Measurements from ENCODE around the gene EPB41L3. TPM values are rescaled to one million over a fixed set of nuclear protein-coding genes. Genes with fewer than 3 reads are reported as not detected.

Gene EPB41L3
- polyA plus RNA-seq, 1 donor from 2014 or later = 19.6 TPM

DNA sequence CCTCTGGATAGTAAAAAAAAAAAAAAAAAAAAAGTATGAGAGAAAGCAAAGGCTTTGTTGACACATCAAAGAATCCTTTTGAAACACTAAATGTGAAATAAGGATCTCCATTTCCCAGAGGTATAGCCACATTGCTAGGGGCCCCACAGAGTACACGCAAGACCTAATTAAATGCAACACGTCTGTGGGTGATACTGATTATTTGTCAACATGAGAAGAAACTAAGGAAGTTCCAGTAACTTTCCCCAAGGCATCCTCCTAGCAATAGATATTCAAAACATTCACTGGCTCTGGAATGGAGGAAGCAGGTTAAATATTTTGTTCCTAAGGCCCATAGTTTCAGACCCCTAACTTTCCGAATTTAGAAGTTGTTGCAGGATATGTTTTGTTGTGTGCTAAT is 24.6 kb upstream of the EPB41L3 start:
- H3K36me3 ChIP-seq (ENCODE audit: insufficient read depth, low read length) = no peaks in the 10 kb centered on the region
- H3K79me2 ChIP-seq (replicated peaks; ENCODE audit: insufficient read depth, low read length) = no peaks in the 10 kb centered on the region
- no peaks in the 10 kb centered on the region for H3F3A ChIP-seq (ENCODE audit: insufficient read depth, low read length, poor library complexity, severe bottlenecking)
- H3K4me3 ChIP-seq (ENCODE audit: low read length) = no peak overlapping the region
- H3K27ac ChIP-seq (ENCODE audit: low read length) = no peak overlapping the region
- TF ChIP-seq TAF1 (IDR thresholded peaks at IDR 0.05; ENCODE audit: low read depth) = no peak
- TF ChIP-seq SMC3 (conservative IDR thresholded peaks at IDR 0.05; ENCODE audit: poor library complexity) = no peak
- no peak for TF ChIP-seq EP300 (conservative IDR thresholded peaks at IDR 0.05; ENCODE audit: poor library complexity, severe bottlenecking)
- no peak for TF ChIP-seq POLR2AphosphoS5 (IDR thresholded peaks at IDR 0.05)
- TF ChIP-seq EZH2 (IDR thresholded peaks at IDR 0.05; ENCODE audit: borderline replicate concordance, insufficient read depth, low read length, poor library complexity, severe bottlenecking) = no peak
- TF ChIP-seq MXI1 (conservative IDR thresholded peaks at IDR 0.05; ENCODE audit: poor library complexity, severe bottlenecking) = no peak
- TF ChIP-seq, protein P1, sequence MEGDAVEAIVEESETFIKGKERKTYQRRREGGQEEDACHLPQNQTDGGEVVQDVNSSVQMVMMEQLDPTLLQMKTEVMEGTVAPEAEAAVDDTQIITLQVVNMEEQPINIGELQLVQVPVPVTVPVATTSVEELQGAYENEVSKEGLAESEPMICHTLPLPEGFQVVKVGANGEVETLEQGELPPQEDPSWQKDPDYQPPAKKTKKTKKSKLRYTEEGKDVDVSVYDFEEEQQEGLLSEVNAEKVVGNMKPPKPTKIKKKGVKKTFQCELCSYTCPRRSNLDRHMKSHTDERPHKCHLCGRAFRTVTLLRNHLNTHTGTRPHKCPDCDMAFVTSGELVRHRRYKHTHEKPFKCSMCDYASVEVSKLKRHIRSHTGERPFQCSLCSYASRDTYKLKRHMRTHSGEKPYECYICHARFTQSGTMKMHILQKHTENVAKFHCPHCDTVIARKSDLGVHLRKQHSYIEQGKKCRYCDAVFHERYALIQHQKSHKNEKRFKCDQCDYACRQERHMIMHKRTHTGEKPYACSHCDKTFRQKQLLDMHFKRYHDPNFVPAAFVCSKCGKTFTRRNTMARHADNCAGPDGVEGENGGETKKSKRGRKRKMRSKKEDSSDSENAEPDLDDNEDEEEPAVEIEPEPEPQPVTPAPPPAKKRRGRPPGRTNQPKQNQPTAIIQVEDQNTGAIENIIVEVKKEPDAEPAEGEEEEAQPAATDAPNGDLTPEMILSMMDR (IDR thresholded peaks at IDR 0.05; ENCODE audit: poor library complexity, severe bottlenecking) = no peak
- no peak for TF ChIP-seq RAD21 (conservative IDR thresholded peaks at IDR 0.05)
- TF ChIP-seq, protein P2, sequence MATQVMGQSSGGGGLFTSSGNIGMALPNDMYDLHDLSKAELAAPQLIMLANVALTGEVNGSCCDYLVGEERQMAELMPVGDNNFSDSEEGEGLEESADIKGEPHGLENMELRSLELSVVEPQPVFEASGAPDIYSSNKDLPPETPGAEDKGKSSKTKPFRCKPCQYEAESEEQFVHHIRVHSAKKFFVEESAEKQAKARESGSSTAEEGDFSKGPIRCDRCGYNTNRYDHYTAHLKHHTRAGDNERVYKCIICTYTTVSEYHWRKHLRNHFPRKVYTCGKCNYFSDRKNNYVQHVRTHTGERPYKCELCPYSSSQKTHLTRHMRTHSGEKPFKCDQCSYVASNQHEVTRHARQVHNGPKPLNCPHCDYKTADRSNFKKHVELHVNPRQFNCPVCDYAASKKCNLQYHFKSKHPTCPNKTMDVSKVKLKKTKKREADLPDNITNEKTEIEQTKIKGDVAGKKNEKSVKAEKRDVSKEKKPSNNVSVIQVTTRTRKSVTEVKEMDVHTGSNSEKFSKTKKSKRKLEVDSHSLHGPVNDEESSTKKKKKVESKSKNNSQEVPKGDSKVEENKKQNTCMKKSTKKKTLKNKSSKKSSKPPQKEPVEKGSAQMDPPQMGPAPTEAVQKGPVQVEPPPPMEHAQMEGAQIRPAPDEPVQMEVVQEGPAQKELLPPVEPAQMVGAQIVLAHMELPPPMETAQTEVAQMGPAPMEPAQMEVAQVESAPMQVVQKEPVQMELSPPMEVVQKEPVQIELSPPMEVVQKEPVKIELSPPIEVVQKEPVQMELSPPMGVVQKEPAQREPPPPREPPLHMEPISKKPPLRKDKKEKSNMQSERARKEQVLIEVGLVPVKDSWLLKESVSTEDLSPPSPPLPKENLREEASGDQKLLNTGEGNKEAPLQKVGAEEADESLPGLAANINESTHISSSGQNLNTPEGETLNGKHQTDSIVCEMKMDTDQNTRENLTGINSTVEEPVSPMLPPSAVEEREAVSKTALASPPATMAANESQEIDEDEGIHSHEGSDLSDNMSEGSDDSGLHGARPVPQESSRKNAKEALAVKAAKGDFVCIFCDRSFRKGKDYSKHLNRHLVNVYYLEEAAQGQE (IDR thresholded peaks at IDR 0.05; ENCODE audit: borderline replicate concordance) = no peak
- H3K27me3 ChIP-seq (ENCODE audit: insufficient read depth, low read depth, low read length) = no peaks in the 10 kb centered on the region
- H3K9me2 ChIP-seq (ENCODE audit: insufficient read depth, low read length) = no peaks in the 10 kb centered on the region
- no peak overlapping the region for H3K4me2 ChIP-seq (ENCODE audit: low read length)
- no peaks in the 10 kb centered on the region for H4K20me1 ChIP-seq (ENCODE audit: insufficient read depth)
- no peak overlapping the region for H2AFZ ChIP-seq (ENCODE audit: low read depth, low read length)
- H3K9me3 ChIP-seq (ENCODE audit: low read length) = no peaks in the 10 kb centered on the region
- H3K9ac ChIP-seq (ENCODE audit: low read length) = no peak overlapping the region

DNA sequence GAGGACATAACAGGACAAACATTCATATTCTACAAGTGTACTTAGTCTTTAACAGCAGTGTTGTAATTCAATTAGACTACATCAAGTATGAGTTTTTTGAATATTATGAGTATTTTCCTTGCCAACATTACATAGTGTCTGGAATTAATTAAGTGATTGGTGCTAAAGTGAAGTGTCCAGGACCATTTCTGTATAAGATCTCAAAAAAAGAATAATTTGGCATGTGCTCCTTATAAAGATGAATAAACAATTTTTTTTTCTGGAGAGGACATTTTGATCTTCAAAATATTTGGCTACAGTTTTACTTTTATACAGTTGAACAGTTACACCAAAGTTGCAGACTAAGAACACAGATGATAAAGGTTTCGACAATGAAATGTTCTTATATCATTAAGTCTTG is 15.1 kb upstream of the EPB41L3 start:
- Histone ChIP-seq H3K9me2 (ENCODE audit: insufficient read depth, low read length) (no peaks in the 10 kb centered on the region), H3F3A (ENCODE audit: insufficient read depth, low read length, poor library complexity, severe bottlenecking) (no peaks in the 10 kb centered on the region), H4K20me1 (ENCODE audit: insufficient read depth) (no peaks in the 10 kb centered on the region), H3K27ac (ENCODE audit: low read length) (no peak overlapping the region), H3K27me3 (ENCODE audit: insufficient read depth, low read depth, low read length) (no peaks in the 10 kb centered on the region), H3K79me2 (replicated peaks; ENCODE audit: insufficient read depth, low read length) (no peaks in the 10 kb centered on the region), H3K4me3 (ENCODE audit: low read length) (no peak overlapping the region), H2AFZ (ENCODE audit: low read depth, low read length) (no peak overlapping the region), H3K9me3 (ENCODE audit: low read length) (no peaks in the 10 kb centered on the region), H3K36me3 (ENCODE audit: insufficient read depth, low read length) (no peaks in the 10 kb centered on the region), H3K9ac (ENCODE audit: low read length) (no peak overlapping the region), H3K4me2 (ENCODE audit: low read length) (no peak overlapping the region)
- TF ChIP-seq SMC3 (conservative IDR thresholded peaks at IDR 0.05; ENCODE audit: poor library complexity) (no peak), POLR2AphosphoS5 (IDR thresholded peaks at IDR 0.05) (no peak), EZH2 (IDR thresholded peaks at IDR 0.05; ENCODE audit: borderline replicate concordance, insufficient read depth, low read length, poor library complexity, severe bottlenecking) (no peak), EP300 (conservative IDR thresholded peaks at IDR 0.05; ENCODE audit: poor library complexity, severe bottlenecking) (no peak), TAF1 (IDR thresholded peaks at IDR 0.05; ENCODE audit: low read depth) (no peak), MXI1 (conservative IDR thresholded peaks at IDR 0.05; ENCODE audit: poor library complexity, severe bottlenecking) (no peak), RAD21 (conservative IDR thresholded peaks at IDR 0.05) (no peak)
- TF ChIP-seq, protein P2 (IDR thresholded peaks at IDR 0.05; ENCODE audit: borderline replicate concordance) = no peak
- TF ChIP-seq, protein P1 (IDR thresholded peaks at IDR 0.05; ENCODE audit: poor library complexity, severe bottlenecking) = no peak

All from neural cell (in vitro differentiated cells).